Mesenchymal stem cell (in vitro differentiated cells and primary cell): Measurements from ENCODE around the gene C17orf67. TPM values are rescaled to one million over a fixed set of nuclear protein-coding genes. Genes with fewer than 3 reads are reported as not detected.

ENCODE experiments used
- small RNA-seq: library from polyadenylated mRNA; stranded (forward); fragments of <200 nt; extraction: miRNeasy Mini kit (QIAGEN cat#:217004); gene quantifications from one replicate; pipeline ENCODE3, GENCODE V24; 2013; ENCODE audit warnings: low read depth

C17orf67 gene

Small RNAs within 50 kb of the gene (small RNA-seq; reads per million reads assigned to genes)
- gene RNU6-1158P = not detected
